HG03432 (cell line): ENCODE results near the gene EHMT1.
A peak's percentile ranks its signal among the peaks of the same experiment; 100 is the strongest.

Experiments used
- ATAC-seq: cut with Tn5 transposase; IDR thresholded peaks from one replicate; pipeline ENCODE4 v1.9.1; 2021; ENCODE audit warnings: mild to moderate bottlenecking, moderate library complexity; ENCODE audit not compliant: unreplicated experiment

Gene EHMT1

DNA sequence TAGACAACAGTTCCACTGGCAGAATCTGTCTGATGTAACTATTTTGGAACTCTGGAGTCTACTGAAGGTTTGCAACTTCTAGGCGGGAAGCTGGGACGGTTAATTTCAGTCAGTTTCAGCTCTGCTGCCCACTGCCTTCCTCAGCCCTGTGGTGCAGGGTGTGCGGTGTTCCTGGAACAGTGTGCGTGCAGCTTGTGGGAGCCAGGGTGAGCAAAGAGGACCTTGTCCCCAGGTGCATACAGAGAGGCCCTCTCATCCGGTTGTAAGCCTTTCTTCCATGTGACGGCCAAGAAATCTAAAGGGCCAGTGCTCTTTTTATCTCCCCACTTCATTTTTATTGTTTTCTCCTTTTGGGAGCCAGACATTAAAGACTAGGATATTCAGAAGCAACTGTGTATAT is 114.6 kb downstream of the EHMT1 start:
- ATAC-seq: no peak

DNA sequence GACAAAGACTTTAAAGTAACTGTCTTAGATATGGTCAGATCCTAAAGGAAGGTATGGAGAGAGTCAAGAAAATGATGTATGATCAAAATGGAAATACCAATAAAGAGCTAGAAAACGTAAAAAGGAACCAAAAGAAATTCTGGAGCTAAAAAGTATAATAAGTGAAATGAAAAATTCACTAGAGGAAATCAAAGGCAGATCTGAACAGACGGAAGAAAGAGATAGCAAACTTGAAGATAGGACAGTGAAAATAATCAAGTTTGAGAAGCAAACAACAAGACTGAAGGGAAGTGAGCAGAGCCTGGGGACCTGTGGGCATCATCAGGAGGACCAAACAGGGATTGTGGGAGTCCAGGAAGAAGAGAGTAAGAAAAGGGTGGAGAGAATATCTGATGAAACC is 115.4 kb downstream of the EHMT1 start:
- no peak for ATAC-seq

DNA sequence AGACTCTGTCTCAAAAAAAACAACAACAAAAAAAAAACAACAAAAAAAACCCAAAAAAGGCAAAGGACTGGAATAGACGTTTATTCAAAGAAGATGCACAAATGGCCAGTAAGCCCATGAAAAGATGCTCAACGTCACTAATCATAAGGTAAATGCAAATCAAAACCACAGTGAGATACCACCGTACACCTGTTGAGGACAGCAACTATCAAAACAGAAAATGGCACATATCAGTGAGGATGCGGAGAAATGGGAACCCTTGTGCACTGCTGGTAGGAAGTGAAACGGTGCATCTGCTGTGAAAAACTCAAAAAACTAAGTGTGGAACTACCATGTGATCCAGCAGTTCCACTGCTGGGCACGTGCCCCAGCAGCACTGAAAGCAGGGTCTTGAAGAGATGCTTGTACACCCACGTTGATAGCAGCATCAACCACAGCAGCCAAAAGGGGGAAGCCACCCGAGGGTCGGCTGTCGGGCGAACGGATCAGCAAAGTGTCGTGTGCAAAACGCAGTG is 119.4 kb downstream of the EHMT1 start:
- ATAC-seq: peak; percentile 82

DNA sequence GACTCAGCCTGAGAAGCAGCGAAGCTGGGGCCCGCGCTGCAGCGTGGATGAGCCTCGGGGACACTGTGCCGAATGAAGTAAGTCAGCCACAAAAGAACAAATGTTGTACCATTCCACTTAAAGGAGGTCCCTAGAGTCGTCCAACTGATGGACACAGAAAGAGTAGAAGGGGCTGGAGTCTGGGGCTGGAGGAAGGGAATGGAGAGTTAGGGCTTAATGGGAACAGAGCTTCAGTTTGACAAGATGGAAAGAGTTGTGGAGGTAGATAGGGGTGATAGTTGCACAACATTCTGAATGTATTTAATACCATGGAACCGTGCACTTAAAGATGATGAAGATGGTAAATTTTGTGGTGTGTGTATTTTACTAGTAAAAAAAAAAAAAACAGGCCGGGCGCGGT is 119.9 kb downstream of the EHMT1 start:
- ATAC-seq: no peak

DNA sequence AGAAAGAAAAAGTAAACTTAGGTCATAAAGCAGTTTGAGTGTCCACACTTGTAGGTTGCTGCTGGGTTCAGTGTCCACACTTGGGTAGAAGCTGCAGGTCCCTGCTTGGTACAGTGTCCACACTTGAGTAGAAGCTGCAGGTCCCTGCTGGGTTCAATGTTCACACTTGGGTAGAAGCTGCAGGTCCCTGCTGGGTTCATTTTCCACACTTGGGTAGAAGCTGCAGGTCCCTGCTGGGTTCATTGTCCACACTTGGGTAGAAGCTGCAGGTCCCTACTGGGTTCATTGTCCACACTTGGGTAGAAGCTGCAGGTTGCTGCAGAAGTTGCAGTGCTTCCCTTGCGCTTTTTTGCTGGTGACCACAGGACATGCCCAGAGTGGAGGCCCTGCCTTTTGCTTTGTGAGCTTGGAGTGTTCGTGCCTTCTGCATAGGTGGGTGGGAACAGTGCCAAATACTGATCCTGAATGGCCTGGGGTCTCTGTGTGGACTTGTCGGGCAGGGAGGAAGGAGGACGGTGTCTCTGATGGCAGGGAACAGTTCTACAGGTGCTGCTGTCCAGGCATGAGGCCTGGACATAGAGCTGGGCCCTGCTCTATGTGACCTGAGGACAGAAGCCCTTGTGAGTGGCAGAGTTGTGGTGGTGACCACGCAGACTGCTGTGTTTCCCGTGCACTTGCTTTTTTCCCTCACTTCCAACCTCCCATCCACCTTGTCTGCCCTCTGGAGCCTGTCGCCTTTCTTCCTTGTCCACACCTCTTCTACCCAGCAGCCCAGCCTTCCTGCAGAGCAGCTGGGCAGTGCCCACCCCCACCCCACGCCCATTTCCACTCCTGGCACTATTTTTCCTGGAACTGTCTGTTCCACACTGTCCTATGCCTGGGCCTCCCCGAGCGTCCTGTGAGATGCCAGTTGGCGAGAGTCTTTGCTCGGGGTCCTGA is 120.8 kb downstream of the EHMT1 start:
- ATAC-seq: no peak

DNA sequence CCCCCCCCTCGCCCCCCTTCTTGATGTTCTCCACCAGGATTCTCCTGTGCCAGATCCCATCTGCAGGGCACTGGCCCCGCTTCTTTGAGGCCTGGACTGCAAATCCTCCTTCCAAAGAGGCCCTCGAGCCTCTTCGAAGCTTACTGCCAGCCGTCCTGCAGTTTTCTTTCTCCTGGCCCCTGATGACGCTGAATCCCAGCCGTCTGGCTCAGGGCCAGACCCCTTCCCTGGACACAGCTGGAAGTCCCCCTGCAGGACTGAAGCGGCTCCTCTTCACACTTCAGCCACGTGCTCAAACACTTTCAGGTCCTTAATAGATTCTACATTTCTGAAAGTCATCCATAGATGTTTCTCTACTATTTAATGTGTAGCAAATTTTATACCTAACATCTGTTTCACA is 121.5 kb downstream of the EHMT1 start:
- no peak for ATAC-seq

DNA sequence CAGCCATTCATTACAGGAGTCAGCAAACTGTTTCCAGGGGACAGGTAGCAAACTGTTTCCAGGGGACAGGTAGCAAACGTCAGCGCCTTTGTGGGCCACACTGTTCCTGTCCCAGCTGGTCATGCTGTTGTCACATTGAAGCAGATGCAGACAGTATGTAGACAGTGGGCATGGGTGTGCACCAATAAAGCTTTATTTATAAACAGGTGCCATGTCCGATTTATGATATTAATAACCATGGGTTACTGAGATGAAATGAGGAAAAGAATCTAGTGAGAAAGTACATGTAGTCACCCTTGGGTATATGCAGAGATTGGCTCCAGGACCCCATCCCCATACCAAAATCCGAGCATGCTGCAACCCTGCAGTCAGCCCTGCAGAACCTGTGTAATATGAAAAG is 122.5 kb downstream of the EHMT1 start:
- no peak for ATAC-seq

DNA sequence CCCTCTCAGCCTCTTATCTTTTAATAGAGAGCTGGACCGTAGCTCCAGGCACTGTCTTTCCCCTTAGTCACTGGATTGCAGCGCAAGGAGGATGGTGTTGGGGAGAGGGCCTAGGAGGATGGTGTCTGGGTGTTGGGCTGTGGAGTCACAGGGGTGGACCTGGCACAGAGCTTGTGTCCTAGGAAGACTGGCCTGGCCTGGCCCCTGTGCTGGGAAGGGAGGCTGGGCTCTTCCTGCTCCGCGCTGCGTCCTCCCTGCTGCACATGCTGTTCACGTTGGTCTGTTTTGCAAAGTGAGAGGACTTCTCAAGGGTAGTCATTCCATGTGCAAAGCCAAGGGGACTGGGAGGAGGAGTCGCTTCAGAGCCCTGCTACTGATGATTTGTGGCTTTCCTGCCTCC is 123.9 kb downstream of the EHMT1 start:
- ATAC-seq: no peak

DNA sequence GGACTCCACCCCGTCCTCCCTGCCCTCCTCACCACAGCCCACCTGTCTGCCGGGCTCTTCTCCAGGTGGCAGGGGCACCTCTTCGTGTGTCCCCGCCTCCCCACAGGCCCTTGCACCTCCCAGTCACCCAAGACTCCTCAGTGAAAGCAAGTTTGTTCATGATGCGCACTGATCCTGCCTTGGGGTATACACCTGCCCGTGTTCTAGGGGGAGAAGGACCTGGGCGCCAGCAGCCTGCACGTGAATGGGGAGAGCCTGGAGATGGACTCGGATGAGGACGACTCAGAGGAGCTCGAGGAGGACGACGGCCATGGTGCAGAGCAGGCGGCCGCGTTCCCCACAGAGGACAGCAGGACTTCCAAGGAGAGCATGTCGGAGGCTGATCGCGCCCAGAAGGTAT is 124.9 kb downstream of the EHMT1 start:
- ATAC-seq: no peak

DNA sequence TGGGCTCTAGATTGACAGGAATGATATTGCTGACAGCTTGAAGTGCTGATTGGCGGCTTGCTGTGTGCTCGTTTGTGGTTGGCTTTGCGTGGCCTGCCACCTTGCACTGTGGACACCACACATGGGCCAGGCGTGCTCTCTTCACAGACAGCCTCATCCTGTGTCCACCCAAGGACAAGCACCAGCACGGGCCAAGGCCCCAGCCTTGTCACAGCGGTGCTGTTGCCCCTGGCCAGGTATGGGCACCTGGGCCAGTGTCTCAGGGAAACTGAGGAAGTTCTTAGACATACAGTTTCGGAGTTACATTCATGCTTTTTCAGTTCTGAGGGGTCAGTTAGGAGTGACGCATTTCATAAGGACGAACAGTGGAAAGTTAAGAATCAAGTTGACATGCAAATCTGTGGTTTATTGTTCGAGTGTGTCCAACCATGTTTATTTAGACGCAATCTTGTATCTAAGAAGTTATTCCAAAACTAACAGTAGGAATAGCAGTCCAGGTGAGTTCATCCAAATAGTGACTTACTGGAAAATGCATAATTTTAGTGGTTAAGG is 125.9 kb downstream of the EHMT1 start:
- no peak for ATAC-seq

DNA sequence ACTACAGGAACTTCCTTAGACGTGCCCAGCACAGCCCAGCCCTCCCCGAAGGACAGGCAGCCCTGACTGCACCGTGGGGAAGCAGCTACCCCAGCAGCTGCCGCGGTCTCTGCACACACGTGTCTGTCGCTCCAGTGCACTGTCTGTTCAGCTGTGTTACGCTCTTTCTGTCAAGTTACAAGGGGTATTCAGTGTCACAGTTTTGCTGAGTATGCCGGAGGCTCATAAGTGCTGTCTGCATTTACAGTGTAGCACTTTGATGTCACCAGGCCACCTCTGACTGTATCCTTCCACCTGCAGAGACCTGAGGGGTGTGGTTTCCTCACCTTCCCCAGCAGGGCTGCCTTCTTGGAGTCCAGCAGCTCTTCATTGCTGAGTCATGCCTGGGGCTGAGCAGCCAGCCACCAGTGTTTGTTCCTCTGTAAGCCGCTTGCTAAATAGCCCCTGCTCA is 126.8 kb downstream of the EHMT1 start:
- ATAC-seq: peak; percentile 67

DNA sequence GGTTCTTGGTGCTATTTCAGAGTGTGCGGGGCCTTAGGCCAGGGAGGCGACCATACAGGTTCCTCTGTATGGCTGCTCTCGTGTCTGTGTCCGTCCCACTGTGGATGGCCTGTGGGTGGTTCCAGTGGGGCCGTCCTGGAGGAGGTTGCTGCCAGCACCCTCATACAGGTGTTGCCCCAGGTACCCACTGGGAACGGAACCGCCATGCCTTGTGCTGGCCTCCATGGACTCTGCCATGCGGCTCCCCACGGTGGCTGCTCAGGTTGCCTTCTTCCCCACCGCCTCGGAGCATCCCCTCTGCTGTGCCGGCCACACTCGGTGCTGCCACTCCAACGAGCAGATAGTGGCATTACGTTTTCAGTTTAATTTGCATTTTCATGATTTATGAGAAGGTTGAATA is 129.5 kb downstream of the EHMT1 start:
- no peak for ATAC-seq

DNA sequence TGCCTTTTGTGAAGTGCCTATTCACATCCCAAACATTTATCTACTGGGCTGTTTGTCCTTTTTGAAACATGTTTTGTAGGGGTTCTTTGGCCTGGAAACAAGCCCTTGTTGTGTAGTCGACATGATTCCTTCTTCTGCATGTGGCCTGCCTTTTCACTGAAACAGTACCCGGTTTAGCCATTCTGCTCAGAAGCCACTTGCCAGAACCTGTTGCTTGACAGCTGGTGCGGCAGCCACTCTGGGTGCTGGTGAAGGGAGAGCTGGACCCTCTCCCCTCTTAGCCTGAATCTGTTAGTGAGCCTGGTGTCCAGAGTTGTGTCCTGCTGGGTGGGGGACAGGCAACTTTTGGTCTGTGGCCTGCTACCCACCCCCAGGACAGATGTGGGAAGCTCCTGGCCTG is 129.9 kb downstream of the EHMT1 start:
- ATAC-seq: no peak

DNA sequence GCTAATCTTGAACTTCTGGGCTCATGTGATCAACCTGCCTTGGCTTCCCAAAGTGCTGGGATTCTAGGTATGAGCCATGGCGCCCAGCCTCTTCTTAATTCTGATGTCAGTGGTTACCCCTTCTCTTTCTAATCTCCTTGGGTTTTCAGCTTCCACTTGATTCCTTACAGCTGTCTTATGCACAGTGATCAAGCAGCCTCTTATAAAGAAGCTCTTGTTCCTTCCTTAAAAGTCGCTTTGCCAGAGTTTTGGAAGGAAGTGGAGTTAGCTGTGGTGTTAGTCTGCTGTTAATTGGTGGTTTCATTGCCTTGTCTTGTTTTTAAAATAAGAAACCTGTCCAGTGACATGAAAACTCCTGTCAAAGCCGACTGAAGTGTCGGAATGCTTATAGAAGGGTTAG is 130.7 kb downstream of the EHMT1 start:
- ATAC-seq: no peak

DNA sequence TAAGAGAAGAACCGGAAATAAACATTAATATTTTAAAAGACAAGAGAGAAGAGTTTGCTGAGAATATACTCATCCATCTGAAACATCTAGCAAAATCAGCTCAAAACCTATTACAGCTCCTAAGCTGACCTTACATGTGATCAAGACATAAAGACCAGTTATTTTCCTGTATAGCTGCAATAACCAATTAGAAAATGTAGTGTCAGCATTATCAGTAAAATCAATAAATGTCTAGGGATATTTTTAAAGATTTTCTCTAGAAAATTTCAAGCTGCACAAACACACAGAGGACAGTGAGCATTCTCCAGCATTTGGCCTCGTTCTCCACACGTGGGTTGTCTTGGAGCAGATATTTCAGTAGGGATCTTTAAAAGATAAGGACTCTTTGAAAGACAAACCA is 131.2 kb downstream of the EHMT1 start:
- no peak for ATAC-seq

DNA sequence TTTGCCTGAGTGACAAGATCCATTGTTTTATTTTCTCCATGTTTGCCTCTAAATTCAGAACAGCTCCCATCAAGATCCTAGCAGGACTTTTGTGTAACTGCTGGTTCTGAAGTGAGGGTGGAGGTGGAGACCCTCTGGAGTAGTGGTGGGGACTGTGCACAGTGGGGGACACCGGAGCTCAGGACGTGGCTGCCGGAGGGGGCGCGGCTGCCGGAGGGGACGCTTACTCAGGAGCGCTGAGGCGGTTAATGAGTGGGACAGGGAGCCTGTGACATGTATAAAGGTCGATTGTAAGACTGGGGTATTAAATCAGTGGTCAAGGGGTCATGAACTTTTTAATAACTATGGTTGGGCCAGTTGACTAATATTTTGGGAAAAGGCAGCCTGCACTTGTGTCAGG is 131.8 kb downstream of the EHMT1 start:
- ATAC-seq: no peak

DNA sequence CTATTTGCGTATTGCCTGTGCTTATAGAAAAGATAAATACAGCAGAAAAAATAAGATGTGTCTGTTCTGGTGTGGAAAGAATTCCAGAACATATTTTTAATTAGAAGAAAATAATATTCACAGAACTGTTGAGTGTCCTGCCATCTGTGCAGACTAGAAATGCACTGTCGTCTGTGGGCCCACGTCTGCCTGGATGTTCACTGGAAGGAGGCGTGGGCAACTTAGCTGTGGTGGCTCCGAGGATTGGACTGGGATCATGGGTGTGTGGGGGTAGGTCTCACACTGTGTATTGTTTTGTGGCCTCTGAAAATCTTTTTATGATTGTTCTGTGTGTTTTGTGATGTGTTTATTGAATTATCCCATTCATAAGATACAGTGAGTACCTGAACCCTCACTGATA is 132.8 kb downstream of the EHMT1 start:
- no peak for ATAC-seq

DNA sequence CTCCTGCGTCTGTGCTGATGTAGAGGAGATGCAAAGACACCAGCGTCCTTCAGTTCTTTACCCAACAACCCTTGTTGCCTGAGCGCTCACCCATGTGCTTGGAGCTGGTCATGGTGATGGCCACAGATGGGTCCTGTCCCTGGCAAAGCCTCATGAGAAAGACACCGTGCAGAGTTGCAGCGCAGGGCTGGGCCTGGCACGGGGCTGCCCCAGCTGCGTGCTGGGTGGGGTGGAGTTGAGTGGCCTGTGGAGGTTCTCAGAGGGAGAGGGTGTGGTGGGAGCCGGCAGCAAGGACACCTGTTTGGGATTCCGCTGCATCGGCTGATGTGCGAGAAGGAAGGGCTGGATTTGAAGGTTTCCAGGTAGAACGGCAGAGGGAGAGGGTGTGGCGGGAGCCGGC is 133.6 kb downstream of the EHMT1 start:
- ATAC-seq: no peak

DNA sequence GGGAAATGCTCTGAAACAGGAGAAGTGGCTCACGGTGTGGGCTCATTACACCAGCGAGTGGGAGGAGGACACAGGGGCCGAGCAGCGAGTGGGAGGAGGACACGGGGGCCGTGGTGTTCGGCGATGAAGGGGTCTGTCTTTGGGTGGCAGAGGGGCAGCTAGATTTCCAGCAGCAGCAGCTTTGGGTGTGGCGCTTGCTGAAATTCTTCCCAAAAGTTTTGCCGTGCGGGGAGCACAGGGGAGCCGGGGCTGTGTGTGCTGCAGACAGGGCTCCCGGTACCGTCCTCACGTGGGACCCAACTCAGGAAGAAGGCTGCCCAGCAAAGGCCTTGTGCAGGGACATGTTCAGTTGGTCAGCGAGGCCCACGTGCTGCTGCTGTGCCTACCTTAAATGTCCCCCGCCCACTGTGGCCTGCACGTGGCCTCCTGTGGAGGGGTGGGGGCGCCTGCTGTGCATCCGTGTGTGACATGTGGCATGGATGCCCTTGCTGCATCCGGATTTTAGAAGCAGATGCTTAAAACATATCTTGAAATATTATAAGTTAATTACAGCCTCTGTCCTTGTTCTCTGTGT is 134.5 kb downstream of the EHMT1 start:
- no peak for ATAC-seq

DNA sequence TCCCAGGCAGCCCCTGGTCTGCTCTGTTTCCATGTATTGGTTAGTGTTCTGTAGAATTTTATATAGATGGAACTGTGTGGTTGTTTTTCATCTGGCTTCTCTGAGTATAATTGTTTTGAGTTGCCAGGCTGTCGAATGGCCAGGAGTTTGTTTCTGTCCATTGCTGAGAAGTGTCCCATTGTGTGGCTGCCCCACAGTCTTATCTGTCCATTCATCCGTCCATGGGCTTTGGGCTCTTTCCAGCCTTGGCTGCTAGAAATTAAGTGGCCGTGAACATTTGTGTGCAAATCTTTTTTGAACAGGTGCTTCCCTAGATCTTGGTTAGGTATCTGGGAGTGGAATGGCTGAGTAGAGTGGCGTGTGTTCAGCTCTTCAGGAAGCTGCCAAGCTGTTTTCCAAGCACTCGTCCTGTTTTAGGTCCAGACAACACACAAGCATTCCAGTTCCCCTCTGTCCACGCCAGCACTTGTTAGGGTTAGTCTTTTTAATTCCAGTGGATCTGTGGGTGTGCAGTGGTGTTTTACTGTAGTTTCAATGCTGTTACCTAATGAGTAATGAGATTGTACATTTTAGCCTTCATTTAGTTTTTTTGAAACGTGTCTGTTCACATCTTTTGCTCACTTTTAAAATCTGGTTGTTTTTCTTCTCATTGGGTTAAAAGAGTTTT is 136.6 kb downstream of the EHMT1 start:
- no peak for ATAC-seq

DNA sequence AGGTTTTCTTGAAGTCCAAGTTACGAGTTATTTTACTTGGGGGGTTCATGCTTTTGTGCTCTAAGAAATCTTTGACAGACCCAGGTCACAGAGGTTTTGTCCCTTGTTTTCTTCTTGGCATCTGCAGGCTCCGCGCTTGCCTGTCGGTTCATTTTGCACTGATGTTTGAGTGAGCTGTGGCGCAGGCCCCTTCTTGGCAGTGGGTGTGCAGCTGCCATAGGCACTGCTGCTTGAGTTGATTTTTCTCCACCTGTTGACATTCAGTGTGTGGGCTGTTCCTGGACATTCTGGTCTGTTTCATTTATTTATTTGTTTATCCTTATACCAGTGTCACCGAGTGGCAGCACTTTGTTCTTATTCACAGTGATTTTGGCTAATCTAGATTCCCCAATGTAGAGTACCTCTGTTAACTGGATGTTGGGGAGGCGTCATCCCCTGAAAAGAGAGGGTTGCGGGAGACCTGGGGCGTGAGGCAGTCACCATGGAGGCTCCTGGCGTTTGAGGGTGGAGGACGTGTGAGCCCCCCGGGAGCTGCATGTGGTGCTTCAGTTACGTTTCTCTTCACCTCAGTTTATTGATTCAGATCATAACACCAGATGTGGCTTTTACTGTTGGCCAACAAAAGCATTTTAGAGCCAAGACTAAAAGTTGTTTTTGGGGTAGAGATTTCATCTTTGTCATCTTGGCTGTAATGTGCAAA is 137.4 kb downstream of the EHMT1 start:
- ATAC-seq: no peak
